GM19324 (cell line): ENCODE measurements around the gene TPH2.

ENCODE experiments used
- ATAC-seq: cut with Tn5 transposase; IDR thresholded peaks from one replicate; pipeline ENCODE4 v1.9.1; 2021; ENCODE audit warnings: mild to moderate bottlenecking, moderate library complexity; ENCODE audit not compliant: unreplicated experiment, low FRiP score

The TPH2 gene

DNA sequence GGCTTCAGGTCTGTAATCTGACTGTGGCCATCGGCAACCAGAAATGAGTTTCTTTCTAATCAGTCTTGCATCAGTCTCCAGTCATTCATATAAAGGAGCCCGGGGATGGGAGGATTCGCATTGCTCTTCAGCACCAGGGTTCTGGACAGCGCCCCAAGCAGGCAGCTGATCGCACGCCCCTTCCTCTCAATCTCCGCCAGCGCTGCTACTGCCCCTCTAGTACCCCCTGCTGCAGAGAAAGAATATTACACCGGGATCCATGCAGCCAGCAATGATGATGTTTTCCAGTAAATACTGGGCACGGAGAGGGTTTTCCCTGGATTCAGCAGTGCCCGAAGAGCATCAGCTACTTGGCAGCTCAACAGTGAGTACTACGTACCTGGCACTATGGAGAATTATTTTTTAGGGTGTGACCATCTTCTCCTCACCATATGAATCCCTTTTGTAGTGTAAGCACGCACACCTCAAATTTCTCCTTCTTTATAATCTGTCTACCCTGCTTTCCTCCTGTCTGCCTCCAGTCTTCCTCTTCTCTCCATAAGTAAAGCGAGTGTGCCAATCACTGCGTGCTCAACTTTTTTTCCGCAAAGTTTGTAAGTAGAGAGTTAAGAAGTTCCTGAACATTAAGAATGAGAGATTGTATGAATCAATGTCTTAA, at the start of gene TPH2:
Gene TPH2 (plus strand): TSS at position 118 of the 658 bp plus-strand sequence. CDS start 142 bp downstream, at position 260.
- peak; percentile 54 for ATAC-seq

DNA sequence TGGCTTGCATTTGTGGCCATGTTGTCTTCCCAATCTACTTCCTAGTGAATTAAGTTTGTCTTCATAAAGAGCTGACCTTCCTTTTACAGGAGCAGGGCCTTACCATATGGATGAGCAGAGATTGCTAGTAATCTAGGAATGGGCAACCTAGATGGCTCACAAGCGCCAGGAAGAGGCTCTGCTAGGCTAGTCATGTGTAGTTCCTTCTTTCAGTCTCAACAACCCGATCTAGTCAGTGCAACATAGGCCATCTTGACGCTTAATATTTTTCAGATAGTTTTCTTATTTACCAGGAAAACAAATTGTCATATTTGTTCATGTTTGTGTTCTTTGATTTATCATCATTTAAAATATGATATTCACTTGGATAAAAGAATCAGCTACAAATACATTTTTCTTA, 48.2 kb upstream of the TPH2 start:
- ATAC-seq = no peak

DNA sequence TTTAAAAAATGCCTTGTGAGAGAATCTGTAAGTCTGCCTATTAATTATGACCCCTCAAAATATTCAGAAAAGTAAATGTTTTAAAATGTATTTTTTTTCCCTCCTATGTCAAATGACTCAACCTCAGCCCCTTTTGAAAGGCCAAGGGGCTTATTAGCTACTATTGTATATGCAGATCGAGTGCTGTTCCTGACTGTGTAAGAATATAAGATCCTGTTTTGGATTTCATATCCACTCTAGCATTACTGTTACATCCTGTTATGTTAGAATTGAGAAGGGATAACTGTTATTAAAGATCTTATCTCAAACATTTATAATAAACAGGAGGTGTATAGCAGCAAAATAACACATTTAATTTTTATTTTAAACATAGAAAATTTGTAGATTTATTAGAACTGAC, 46.6 kb upstream of the TPH2 start:
- ATAC-seq = no peak

DNA sequence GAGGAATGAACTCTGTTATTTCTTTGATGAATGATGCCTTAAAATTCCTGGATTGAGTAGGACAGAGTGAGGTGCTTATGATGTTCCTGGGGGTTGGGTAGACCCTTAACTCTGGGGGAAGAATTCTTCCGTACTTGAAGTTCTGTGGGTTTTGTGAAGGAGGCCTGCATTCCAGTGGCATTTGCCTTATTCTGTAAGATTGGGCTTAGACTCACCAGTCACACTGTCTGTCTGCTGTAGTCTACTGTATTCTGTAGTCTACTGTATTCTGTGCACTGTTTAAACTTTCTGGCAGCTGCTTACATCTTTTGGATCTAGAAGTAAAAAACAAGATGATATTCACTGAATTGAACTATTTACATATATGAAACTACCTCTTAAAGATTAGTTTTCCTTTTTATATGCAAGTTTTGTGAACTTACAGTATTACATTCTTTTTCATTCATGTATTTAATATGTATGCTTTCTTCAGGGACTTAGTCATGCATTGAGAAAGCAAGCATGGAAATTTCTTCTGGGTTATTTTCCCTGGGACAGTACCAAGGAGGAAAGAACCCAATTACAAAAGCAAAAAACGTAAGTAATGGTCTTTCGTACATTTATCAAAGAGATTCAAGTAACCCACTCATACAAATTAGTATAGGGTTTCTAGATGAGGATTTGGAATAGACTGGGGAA, 42.3 kb upstream of the TPH2 start:
- ATAC-seq = no peak

DNA sequence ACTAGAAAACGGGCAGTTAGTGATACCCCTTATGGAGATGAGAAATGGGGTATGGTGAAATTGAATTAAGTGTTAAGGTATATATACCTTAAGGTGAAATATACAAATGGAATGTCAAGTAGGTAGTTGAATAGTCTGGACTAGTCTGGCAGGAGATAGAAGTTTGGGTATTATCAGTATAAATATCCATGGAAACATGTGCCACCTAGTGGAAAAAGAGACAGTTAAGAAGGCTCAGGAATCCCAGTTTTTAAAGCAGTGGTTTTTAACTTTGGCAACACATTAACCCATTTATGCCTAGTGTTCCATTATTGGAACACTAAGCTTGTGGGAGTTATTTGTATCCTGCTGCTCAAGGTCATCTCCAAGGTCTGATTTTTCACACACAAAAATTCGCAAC, 38.6 kb upstream of the TPH2 start:
- no peak for ATAC-seq

DNA sequence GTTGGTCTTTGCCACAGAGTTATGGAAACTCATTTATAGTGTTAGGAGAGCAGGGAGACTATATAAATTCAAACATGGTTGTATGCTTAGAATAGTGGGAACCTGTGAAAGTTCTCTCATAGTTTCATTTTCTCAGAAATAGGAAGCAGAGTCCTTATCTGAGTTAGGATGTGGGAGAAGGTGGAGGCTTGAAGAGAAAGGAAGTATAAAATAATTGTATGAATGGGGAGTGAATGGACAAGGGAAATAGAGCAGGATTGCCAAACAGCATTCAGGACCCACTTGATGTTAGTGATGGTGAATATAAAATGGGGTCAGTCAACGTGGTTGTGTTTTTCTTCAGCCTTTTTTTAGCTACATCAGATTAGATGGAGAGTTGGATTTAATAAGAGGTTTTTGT, 34.0 kb upstream of the TPH2 start:
- no peak for ATAC-seq

DNA sequence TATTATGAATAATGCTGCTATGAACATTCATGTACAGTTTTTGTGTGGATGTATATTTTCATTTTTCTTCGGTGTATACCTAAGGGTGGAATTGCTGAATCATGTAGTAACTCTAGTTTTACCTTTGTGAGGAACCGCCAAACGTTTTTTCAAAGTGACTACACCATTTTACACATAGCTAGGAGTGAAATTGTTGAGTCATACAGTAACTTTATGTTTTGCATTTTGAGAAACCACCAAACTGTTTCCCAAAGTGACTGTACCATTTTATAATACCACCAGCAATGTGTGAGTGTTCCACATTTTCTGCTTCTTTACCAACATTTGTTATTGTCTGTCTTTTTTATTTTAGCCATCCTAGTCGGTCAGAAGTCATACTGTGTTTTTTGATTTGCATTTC, 3.1 kb upstream of the TPH2 start:
- peak; percentile 54 for ATAC-seq

DNA sequence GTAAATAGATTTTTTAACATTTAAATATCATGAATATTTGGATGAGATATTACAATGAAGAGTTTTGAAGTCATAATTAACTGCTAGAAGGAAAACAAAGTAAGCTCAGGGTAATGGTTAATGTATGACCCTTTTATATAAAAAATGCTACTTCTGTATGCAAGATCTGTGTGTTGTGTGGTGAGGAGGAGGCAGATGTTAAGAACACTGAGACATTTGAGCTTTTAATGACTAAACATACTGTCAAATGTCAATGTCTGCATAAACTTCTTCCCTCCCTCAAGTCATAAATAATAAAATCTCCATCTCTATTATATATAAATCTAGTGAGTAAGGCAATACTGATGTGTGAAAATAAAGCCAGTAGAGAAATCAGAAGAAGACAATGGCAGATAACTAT, 1.4 kb downstream of the TPH2 start:
- ATAC-seq = no peak

DNA sequence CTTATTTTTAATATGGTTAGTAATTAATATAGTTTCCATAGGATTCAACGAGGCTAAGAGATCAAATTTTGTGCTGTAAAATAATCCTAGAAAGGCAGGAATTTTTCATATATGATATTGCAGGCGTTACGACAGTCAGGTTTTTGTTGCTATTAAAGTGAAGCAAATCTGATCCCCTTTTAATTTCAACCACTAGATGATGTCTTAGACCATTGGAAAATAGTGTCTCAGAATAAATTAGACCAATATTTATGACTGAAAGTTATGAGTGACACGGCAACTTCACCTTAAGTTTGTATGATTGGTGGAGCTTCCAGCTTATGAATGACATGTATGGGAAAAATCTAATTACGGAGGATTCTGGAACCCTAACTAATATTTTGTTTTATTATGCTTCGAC, 2.5 kb downstream of the TPH2 start:
- no peak for ATAC-seq

DNA sequence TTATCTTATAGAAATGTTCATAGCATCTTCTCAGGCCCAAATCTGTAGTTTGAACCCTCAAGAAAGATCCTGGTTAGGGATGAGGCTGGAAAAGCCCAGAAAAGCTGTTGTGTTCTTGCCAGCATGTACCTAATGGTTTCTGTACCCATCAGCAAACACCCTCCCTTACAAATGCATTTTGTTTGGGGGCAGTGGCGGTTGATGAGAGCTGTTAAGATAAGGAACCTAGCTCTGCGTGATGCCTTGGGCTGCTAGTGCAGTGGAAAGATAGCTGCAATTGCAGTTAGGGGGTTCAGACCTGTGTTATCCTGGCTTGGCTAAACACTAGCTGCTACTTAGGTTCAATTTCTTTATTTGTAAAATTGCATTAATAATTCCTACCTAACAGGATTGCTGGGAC, 3.6 kb downstream of the TPH2 start:
- ATAC-seq = no peak

DNA sequence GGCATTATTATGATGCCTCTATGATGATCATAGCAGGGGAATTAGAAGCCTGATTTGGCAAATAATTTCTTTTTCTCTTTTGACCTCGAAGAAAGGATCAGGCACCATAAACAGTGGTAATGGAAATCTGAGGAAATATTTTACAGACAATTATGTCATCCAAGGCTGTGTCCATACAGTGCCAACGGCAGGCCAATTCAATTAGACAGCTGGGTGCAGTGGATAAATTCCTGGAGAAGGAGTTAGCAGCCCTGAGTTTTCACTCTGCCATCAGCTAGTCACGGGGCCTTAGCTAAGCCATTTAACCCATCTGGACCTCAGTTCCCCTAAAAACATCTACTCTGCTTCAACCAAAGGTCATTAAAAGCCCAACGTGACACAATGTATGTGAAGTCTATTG, 4.1 kb downstream of the TPH2 start:
- no peak for ATAC-seq

DNA sequence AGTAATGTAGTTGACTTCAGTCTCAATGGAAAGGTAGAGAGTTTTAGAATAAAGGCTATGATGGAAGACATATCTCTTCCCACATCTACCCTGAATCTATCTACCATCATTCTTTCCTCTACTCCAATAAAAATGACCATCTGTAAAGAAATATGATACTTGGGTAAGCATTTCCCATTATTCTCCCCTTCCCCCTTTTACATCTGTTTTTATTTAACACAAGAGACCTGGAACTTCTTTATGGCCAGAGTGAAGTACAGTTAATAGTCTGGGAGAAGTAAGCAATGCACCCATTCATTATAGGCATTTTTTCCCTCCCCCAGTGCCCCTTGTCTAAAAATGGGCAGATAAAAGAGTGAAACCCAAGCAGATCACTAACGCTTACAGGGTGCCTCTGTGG, 6.5 kb downstream of the TPH2 start:
- no peak for ATAC-seq

DNA sequence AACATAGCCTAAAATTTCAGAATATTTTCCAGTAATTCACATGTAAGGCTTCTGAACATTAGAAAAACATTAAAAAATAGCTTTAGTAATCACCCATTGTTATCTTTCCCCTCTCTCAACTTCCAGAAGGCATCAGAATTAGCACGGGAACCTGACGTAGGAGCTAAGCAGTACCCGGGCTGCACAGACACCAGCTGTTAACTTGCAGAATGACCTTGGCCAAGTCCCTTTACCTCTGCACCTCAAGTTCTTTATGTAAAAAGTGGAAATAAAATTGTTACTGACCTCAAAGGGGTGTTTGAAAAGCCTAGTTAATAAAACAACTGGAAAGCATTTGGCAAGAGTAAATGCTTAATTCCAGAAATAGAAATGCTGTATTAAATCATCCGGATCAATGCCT, 7.2 kb downstream of the TPH2 start:
- ATAC-seq = no peak

DNA sequence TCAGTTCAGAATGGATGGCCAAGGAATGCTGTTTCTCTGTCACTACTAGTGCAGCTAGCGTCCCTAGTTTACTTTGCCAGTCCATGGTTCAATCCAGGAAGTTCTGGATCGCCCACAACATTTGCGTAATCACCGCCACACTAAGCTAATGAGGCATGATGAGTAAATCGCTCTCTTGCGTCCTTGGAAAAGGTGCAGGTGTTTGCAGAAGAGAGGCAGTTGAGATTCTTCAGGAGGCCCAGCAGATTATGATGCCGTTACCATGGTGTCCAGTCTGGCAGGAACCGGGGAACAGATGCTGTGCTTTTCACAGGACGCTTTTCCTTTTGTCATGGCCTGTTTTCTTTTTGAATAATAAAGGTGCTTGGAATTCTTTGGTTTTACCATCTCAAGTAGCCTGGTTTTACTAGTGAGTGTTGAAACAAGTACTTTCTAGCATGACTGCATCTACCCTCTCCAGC, 9.0 kb downstream of the TPH2 start:
- ATAC-seq = no peak

DNA sequence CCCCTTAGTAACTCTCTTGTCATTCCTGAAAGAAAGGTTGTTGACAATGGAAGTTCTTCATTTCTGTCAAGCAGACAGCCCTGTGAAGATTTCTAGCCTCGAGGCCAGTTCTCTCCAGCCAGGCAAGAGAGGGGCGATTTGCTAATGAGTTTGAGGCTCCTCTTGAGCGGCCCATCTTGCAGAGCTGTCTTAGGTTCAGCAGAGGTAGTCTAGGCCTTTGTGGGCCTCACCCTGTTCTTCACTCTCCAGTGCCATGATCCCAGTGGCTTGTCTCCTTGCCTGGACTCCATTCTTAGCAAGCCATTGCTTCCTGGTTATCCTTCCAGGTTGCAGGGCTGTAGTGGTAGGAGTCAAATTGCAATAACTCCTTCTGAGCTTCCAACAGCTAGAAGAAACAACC, 9.7 kb downstream of the TPH2 start:
- ATAC-seq = no peak

DNA sequence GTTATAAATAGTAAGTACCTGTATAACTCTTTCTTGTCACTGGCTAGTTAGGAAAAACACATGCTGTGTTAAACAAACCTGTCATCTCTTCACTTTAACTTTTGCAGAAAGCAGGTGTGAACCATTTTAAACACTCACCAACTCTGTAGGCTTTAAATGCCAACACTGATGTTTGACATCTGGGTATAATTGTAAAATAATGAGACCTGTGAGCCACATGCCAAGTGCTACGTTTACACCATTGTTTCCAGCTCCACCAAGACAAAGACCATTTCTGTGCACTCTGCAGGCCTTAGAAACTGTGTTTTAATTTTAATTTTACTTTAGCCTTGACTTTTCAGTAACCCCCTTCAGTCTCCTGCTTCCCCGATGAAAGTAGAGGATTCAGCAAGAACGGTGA, 11.0 kb downstream of the TPH2 start:
- no peak for ATAC-seq

DNA sequence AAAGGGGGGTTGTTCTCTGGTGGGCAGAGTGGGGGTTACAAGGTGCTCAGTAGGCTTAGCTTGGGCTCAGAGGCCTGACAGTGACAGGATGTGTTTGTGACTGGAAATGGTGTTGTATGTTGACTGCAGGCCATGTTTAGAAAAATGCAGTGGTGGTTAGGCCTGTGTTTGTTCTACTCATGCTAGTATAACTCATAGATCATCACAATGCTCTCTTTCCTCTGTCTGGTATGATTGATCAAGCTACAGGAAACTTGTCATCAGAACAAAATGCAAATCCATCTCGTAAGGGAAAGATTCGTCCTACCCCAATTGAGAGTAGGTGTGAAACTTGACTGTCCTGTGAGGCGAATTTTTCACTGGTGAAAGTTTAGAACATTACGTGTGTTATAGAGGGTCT, 11.8 kb downstream of the TPH2 start:
- no peak for ATAC-seq

DNA sequence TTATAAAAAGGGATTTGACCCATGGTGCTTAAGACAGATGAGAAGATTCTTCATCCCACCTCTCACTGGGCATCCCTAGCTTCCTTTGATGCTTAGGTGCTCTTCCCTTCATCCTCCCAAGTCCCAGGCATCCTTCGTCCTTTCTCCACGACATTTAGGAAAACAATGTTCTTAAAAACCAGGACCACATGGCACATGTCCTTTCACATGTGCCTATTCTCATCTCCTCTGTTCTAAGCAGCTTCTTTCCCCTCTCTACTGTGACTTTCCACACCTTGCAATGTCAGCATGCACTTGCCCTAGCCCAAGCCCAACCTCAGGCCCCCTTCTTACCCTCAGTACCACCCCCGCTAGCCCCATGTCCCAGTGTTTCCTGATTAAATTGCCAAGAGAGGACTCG, 12.2 kb downstream of the TPH2 start:
- no peak for ATAC-seq

DNA sequence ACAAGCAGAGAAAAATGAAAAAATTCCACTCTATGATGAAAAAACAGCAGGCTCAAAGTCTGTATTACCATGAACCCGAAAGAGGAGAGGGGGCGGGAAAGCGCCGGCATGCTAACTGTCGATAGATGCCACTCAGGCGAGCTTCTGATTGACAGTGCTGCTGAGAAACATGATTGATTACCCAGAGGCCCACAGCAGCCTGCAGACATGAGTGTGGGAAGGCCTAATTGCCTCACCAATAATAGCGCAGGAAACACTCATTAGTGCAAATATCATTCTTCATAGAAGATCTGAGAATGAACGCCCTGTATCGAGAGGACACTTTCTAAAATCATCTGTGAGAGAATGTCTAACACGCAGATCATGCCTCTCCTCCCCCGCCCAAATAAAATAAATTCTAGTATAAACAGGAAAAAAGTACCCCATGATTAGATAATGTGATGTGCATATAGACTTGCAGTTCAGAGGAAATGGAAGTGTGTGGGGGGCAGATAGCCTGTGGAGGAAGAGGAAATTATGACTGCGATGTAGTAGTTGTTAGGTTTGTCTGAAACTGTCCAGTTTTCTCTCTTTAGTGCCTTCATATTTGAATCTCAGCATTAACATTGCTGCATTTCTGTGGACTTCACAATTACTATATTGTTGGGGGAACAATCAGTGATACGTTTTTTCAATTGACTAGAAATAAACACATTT, 15.6 kb downstream of the TPH2 start:
- no peak for ATAC-seq

DNA sequence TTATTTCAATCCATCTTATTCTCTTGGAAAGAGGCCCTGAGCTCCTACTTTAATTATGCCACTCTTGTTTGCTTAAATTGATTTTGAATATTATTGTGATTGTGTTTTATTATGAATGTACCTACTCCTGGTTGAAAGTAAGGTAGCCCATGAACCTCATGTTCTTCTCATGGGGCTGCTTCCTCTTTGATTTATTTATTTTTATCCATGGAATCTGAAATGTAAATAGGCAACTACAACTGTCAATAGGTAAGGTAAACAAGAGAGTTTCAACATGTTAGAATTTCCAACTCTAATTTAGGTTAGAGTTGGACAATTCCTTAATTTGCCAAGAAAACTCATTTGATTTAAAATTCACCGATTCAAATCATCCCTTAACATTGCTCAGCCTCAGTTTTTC, 16.2 kb downstream of the TPH2 start:
- ATAC-seq = no peak

DNA sequence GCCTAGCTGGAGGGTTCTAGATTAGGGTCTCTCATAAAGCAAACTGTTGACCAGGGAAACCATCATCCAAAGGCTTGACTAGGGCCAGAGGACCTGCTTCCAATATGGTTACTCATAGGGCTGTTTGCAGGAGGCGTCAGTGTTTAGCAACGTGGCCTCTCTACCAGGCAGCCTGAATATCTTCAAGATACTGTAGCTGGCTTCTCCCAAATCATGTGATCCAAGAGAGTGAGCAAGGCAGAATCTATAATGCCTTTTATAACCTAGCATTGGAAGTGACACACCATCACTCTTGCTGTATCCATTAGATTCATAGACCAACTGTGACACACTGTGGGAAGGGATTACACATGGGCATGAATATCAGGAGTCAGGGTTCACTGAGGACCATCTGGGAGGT, 17.3 kb downstream of the TPH2 start:
- no peak for ATAC-seq

DNA sequence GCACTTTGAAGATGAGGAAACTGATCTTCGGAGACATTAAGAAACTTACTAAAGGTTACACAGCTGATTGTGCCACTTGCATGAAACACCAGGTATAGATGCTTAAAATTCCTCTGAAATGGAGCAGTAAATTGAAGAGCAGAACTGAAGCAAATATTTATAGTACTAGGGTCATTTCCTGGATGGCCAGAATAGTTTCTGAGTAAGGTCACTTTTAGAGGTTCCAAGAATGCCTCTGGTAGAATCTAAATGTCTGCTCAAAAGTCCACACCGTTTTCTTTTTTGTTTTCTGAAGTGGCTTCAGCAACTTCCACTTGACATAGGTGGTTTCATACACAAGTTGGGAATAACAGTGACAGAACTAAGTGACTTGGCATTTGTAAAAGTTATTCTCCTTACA, 19.4 kb downstream of the TPH2 start:
- no peak for ATAC-seq
